ENCODE data around the gene UGCG.
"Not testable (repeated sequence)": the region's sequence is repeated elsewhere in the genome, so short reads cannot be mapped to it uniquely, and the experiment has no call there.

The UGCG gene

DNA sequence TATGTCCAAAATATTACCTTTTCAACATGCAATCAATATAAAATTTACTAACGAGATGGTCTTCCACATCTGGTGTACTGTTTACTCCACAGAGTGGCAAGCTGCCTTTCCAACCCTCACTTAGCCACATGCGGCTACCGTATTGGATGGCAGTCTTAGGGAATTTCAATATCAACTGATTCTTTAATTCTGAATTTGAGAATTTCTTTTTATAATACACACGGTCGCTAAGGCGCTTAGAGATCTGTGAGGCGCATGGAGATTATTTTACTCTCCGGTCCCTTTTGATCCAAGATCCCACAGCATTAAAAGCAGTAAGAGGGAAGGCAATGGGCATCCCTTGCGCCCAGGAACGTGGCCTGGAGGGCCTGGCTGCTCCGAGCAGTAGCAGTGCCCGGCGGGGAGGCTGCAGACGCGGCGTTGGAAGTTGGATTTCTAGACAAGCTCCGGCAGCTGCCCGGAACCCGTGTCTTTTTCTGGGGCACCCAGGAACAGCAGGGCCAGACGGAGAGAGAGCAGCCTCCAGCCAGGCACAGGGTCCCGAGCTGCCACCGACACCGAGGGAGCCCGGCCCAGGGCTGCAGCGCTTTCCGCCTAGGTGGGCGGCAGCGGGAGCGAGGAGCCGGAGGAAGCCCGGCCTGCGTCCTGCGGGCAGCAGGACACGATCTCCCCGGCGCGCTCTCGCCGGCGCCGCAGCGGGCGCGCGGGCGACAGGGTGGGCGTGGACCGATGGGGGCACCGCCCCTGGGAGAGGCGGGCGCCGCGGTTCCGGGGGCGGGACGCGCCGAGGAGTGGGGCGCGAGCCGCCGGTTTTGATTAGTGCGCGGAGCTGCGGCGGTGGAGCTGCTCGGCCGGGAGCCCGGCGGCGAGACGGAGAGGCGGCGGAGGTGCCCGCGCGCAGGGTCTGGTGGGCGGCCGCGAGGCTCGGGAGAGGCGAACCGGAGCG lies at the start of gene UGCG:
Gene UGCG (plus strand): TSS at position 819 of the 946 bp plus-strand sequence. CDS start 402 bp downstream, outside the sequence.
- DNase-seq, result peak; percentile 82 to 97 (median 96)

DNA sequence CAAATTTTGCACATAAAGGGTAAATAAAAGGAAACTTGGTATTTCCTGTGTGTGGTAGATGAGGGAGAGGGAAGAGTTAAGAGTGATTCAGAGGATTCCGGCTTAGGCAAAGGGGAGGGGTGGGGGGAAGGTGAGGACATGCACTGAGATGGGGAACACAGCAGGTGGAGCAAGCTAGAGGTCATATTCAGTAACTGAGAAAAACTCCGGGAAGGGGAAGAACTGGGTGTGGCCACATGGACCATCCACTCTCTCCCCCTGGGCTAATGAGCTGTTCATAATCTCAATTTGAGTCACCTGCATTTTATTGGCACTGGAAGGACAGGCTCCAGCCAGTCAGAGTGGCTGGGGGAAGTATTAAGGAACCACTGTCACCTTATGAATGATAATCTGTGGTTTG lies 45.1 kb upstream of the UGCG start:
- DNase-seq, result no peak

DNA sequence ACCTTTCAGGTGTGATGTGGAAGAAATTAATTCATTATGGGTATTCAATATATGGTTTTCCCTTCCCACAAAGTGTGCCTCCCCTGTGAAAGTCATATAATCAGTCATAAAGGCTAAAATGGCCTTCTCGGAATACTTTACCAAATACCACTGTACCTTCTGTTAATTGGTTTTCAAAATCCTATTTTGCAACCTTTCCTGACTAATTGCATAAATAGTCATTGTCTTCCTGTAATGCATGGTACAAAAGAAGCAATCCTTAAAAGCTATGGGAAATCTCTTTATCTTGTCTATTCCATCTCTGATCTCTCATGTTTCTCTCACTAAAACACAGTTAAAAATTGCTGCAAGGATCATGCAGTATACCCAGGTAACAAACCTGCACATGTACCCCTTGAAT lies 44.3 kb upstream of the UGCG start:
- no peak for DNase-seq

DNA sequence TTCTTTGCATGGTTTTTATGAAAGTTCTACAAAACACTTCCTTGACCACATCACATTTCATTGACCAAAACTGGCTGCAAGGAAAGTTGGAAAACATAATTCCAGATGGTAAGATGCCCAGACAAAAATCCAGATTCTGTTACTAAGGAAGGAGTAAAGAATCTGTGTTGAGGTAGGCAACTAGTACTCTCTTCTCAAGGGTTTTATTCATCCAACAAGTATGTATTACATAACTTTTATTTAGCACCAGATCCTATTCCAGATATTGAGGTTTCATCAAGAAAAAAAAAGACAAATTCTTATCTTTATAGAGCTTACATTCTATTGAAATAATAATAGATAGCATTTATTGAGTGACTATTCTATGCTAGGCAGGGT lies 43.2 kb upstream of the UGCG start:
- DNase-seq, result no peak

DNA sequence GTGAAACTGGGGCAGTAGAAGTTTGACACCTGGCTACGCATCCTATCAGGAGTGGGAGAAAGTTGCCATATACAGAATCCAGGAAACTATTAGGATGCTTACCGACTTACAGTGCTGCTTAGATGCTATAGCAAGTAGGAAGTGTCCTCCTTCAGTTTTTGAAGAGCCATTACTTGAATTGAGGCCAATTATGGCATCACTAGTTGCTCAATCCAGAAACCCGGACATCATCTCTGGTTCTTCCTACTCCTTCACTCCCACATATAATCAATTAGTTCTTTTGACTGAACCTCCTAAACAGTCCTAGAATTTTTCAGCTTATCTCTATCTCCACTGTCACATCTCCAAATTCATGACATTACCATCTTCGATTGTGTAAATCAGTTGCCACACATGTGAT lies 41.8 kb upstream of the UGCG start:
- no peak for DNase-seq

DNA sequence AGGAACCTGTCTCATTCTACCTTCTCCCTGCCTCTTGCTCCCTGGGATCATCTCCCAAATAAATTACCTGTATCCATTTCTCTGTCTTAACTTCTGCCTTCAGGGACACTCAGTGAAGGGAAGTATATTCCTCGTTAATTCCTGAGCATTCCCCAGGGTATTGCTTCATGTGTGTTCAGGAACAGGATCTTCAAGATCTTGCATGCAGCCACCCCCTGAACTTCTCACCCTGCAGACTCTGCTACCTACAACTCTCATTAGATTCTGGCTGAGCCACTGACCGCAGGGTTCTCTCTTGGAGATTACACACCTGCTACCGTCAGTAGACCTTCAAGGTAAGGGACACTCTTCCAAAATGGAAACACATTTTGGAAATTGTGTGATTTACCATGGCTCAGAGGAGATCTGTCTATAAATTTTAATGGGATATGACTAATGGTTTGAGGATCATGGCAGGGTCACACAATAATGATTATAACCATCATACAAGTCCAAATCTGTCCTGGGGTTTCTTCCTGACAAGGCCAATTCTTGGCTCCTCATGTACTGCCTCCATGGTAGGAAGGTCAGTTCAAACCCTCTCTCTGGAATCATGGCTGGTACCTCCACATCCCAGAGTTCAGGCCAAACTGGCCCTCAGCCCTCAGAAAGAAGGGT lies 38.9 kb upstream of the UGCG start:
- no peak for DNase-seq

DNA sequence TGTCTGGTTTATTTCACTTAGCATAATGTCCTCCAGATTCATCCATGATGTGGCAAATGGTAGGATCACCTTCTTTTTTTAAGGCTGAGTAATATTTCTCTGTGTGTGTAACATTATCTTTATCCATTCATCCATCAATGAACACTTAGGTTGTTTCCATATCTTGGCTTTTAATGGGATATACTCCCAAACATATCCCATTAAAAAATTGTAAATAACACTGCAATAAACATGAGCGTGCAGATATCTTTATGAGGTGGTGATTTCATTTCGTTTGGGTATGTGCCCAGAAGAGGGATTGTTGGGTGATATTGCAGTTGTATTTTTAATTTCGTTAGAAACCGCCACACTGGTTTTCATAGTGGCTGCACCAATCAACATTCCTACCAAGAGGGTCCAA lies 36.2 kb upstream of the UGCG start:
- no peak for DNase-seq

DNA sequence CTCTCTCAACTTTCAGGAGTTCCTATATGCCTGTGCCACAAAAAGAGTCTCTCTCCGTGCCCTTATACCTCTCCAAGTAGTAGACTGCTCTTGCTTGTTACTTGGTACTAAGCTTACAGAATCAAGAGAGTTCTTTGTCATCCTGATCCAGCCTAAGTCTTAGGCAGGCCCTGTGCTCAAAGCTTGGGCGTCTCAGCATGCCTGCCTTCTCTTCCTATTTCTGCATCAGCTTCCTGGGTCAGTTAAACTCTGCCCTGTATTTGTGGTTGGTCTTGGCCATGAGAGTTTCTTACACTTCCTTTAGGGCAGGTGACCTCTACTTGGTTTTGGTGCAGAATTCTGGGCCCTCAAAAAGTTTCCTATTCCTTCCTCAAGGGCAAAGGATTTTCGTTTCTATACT lies 33.0 kb upstream of the UGCG start:
- no peak for DNase-seq

DNA sequence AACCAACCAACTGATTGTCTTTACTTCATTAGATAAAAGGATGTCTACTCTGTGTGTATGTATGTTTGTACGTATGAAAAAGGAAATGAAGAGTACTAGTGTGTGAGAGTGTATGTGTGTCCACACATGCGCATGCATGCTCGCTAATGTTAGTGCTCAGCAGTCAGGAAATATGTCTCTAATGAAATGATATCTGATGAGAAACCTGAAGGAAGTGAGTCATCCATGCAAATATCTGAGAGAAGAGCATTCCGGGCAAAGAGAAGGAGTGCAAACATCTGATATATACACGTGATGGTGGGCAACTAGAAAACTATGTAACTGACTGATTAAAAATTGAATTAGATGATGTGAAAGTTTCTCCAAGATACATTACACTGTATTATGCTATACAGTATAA lies 29.6 kb upstream of the UGCG start:
- no peak for DNase-seq

DNA sequence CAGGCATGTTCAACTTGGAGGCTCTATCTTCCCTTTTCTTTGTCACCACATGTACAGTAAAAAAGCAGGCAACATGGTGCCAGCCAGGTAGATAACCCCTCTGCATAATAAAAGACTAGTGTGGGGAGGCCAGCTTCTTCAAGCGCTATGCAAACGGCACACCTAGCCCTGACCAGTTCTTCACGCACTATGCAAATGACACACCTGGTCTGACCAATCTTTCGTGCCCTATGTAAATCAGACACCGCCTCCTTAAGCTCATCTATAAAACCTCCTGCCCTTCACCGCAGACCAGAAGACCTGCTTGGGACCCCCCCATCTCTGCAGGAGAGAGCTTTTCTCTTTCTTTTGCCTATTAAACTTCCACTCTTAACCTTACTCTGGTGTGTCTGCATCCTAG lies 28.1 kb upstream of the UGCG start:
- no peak for DNase-seq

DNA sequence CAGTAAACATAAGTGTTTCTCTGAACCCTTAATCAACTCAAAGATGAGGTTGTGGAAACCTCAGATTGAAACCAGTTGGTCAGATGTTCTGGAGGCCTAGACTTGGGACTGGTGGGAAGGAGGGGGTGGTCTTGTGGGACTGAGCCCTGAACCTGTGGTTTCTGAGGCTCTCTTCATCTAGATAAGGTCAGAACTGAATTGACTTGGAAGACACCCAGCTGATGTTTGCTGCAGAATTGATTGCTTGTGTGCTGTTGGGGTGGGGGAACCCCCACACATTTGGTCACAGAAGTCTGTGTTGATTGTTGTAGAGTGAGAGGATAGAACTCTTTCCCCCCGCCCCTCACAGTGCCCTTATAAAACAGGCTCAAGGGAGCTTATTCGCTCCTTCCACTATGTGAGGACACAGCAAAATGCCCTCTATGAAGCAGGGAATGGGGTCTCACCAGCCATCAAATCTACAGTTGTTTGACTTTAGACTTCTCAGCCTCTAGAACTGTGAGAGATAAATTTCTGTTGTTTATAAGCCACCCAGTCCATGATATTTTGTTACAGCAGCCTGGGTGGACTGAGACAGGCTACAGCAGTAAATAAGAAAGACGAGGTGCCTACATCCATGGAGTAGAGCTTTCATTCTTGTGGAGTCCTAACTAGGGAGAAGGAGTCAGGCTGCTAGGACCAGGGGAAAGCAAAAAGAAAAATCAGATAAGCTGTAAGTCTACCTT lies 25.7 kb upstream of the UGCG start:
- DNase-seq, result no peak

DNA sequence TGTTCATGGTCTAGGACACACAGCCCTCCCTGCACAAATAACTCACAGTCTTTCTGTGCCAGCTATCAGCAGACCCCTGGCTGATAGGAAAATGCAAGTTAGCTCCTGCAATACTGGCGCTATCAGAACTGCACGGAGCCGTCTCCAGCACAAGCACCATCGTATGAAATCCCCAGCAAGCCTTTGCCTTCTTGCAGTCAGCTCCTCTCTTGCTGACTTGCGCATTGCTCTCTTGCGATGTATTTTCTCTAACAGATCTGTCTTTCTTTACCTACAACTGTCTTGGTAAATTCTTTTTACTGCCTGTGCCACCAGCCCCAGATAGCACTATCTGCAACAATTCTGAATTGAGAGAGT lies 25.1 kb upstream of the UGCG start:
- DNase-seq, result no peak

DNA sequence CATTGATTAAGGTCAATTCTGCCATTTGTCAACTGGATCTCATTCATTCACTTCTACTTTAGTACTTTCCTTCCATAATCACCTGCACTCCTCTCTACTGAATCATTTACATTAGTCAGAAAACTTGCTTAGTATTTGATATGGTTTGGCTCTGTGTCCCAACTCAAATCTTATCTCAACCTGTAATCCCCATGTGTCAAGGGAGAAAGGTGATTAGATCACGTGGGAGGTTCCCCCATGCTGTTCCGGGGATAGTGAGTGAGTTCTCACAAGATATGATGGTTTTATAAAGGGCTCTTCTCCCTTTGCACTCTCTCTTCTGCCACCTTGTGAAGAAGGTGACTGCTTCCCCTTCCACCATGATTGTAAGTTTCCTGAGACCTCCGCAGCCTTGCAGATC lies 23.7 kb upstream of the UGCG start:
- no peak for DNase-seq

DNA sequence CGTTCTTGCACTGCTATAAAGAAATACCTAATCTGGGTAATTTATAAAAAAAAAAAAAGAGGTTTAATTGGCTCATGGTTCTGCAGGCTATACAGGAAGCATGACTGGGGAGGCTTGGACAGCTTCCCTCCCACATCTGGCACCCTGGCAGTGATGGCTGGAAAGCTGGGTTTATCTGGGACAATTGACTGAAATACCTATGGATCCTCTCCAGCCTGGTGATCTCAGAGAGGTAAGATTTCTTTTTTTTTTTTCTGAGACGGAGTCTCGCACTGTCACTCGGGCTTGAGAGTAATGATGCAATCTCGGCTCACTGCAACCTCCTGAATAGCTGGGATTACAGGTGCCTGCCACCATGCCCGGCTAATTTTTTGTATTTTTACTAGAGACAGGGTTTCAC lies 22.7 kb upstream of the UGCG start:
- DNase-seq, result no peak

DNA sequence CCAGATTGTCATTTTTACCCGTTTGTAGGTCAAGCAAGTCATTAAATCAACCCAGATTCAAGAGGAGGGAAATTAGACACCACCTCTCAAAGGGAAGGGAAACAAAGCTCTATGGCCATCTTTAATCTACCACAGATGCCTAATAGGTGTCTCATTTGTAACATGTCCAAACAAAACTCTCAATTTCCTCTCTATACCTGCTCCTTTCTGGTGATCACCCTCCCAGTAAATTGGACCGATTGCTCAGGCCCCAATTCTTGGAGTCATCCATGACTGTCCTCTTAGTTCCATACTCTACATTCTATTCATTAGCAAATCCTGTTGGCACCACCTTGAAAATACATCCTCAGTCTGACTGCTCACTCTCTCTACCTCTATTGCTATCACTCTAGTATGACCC lies 22.1 kb upstream of the UGCG start:
- DNase-seq, result no peak

DNA sequence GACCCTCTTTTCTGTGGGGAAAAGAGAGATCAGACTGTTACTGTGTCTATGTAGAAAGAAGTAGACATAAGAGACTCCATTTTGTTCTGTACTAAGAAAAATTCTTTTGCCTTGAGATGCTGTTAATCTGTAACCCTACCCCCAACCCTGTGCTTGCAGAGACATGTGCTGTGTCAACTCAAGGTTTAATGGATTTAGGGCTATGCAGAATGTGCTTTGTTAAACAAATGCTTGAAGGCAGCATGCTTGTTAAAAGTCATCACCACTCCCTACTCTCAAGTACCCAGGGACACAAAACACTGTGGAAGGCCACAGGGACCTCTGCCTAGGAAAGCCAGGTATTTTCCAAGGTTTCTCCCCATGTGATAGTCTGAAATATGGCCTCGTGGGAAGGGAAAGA lies 21.3 kb upstream of the UGCG start:
- DNase-seq, result not testable (repeated sequence)

DNA sequence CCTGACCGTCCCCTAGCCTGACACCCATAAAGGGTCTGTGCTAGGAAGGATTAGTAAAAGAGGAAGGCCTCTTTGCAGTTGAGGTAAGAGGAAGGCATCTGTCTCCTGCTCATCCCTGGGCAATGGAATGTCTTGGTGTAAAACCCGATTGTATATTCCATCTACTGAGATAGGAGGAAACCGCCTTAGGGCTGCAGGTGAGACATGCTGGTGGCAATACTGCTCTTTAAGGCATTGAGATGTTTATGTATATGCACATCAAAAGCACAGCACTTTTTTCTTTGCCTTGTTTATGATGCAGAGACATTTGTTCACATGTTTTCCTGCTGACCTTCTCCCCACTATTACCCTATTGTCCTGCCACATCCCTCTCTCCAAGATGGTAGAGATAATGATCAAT lies 20.9 kb upstream of the UGCG start:
- DNase-seq, result not testable (repeated sequence)

DNA sequence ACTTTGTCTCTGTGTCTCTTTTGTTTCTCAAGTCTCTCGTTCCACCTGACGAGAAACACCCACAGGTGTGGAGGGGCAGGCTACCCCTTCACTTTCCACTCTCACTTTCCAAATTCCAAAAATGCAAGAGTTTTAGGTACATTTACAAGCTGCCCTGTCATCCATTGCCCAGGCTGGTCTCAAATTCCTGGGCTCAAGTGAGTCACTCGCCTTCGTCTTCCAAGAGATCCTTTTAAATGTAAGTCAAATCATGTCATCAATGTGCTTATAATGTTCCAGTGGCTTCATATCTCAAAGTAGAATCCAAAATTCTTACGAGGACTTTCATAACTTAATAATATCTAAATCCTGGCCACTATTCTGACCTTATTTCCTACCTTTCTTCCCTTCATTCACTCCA lies 20.4 kb upstream of the UGCG start:
- no peak for DNase-seq

DNA sequence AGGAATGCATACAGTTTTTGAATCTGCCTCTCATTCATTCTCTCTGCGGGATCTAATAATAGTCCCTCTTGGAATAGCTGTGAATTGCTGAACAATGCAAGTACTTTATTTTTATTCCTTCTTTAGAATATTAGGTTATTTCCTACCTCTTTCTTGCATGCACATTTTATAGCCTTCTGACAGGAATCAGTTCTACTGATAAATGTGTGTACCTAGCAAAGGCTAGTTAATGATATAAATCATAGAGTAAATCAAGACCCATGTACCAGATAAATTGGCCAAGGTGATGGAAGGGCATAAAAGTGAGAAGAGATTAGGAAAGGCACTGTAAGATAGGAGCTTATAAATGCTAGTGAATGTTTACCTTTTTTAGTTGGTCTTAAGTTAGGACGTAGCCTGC lies 19.2 kb upstream of the UGCG start:
- no peak for DNase-seq

DNA sequence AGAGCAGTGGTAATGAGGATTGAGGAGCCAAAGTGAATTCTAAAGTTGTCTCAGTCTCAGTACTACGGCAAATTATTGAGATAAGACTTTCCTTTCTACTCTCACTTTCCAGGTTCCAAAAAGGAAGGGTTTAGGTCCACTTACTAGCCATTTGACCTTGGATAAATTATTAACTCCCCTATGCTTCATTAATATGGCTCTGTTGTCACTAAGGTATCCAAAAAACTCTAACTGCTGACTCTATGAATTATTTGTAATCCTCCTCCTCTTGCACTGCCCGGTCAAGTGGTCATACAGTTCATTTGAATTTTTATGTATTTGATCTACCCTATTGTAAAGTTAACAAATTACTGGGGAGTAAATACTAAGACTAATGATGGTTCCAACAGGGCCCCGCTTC lies 17.7 kb upstream of the UGCG start:
- DNase-seq, result peak in 1 of 3 experiments; percentile 15

DNA sequence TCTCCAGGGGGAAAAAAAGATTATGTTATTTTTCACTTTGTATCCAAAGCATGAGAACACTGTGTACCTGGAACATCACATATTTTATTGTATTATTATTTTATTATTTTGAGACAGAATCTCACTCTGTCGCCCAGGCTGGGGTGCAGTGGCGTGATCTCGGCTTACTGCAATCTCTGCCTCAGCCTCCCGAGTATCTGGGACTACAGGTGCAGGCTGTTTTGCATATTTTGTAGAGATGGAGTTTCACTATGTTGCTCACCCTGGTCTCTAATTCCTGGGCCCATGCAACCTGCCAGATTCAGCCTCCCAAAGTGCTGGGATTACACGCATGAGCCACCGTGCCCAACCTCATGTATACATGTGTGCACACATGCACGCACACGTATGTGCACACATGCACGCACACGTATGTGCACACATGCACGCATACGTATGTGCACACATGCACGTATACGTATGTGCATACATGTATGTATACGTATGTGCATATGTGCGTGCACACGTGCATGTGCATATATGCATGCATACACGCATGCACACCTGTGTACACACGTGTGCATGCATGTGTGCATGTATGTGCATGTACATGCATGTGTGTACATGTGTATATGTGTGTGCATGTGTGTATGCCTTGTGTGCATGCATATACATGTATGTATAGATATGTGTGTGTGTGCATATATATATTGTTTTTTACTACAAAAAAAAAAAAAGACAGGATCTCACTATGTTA lies 9.5 kb upstream of the UGCG start:
- no peak for DNase-seq

DNA sequence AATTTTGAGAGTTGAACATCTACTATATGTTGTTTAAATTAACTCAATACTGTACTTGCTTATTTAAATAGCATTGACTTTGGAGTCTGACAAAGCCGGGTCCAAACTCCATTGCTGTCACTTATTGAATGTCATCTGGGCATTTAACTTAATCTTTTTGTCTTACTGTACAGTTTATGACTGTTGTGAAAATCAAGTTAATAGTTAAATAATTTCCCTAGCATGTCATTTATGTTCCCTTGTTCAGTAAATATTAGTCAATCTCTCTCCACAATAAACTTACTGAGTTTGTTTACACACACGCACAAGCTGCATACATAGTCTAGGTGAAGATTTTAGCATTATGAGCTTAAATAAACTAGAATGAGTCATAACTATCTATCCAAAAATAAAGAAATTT lies 6.3 kb upstream of the UGCG start:
- DNase-seq, result no peak

DNA sequence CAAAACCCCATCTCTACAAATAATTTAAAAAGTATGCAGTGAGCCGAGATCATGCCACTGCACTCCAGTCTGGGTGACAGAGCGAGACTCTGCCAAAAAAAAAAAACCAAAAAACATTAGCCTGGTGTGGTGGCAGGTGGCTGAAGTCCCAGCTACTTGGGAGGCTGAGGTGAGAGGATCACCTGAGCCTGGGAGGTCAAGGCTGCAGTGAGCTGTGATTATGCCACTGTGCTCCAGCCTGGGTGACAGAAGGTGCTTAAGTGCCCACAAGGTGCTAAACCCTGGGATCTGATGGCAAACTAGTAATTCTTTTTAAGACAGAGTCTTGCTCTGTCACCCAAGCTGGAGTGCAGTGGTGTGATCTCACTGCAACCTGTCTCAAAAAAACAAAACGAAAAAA lies 5.7 kb upstream of the UGCG start:
- DNase-seq, result not testable (repeated sequence)
